ENCODE measurements around the gene GPAT2.
"Not testable (repeated sequence)": the region's sequence is repeated elsewhere in the genome, so short reads cannot be mapped to it uniquely, and the experiment has no call there.

DNA sequence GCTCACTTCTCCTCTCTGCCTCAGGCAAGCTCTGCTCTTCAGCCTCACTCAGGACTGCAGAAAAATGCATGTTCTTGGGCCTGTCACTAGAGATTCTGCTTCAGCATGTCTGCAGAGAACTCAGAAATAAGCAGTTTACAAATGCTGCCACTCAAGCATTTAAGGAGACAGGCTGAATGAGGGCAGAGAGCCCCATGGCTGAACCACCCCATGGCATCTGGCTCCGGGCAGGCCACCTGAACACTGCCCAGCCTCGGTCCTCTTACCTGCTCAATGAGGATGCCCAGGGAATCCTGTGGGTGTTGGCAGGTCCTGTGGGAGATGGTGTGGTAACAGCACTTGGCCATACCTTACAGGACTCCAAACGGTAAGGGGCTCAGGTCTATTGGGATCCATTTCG, 31.2 kb upstream of the GPAT2 start:
- TF ChIP-seq, protein P1, sequence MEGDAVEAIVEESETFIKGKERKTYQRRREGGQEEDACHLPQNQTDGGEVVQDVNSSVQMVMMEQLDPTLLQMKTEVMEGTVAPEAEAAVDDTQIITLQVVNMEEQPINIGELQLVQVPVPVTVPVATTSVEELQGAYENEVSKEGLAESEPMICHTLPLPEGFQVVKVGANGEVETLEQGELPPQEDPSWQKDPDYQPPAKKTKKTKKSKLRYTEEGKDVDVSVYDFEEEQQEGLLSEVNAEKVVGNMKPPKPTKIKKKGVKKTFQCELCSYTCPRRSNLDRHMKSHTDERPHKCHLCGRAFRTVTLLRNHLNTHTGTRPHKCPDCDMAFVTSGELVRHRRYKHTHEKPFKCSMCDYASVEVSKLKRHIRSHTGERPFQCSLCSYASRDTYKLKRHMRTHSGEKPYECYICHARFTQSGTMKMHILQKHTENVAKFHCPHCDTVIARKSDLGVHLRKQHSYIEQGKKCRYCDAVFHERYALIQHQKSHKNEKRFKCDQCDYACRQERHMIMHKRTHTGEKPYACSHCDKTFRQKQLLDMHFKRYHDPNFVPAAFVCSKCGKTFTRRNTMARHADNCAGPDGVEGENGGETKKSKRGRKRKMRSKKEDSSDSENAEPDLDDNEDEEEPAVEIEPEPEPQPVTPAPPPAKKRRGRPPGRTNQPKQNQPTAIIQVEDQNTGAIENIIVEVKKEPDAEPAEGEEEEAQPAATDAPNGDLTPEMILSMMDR (IDR thresholded peaks at IDR 0.05) = not testable (repeated sequence)
- not testable (repeated sequence) for TF ChIP-seq POLR2A (IDR thresholded peaks at IDR 0.05)
